Adrenal gland (tissue), 5 donors: Measurements from ENCODE around the gene ALG14.
A peak's percentile ranks its signal among the peaks of the same experiment; 100 is the strongest.

Source experiments
- CTCF ChIP-seq, 6 experiments: fragments of 450-650 bp in 4 of 6; fragments of 200-600 bp in 2 of 6; sonication (generic) in 1 of 6; IDR thresholded peaks; 1 replicate in 5 of 6; 2 replicates in 1 of 6; pipeline versions ENCODE4 v1.5.1 to v1.8.0; 2016 to 2021; ENCODE audit warnings: antibody characterized with exemption in 6 of 6, mild to moderate bottlenecking in 2 of 6, moderate library complexity in 1 of 6
- POLR2A ChIP-seq, 2 donors: fragments of 450-650 bp; IDR thresholded peaks; one replicate each; pipeline ENCODE4 v1.6.1; 2017; ENCODE audit warnings: antibody characterized with exemption in 2 of 2, mild to moderate bottlenecking in 2 of 2, moderate library complexity in 1 of 2
- donor health status: DM: no; HTN: no; CAD: no.

- TF ChIP-seq POLR2A (IDR thresholded peaks at IDR 0.05) (peak; percentile 16 to 86), CTCF (IDR thresholded peaks at IDR 0.05) (peak in 2 of 6 experiments; percentile 8 to 15)
These were observed 147.1 kb downstream of the ALG14 start for GRCh38 chr1:94925561-94926125.
